22Rv1 (cell line): ENCODE data around the gene TMEM87B.

Source experiments
- CTCF ChIP-seq: fragments of 450-650 bp; IDR thresholded peaks from 2 replicates; pipeline ENCODE4 v1.5.1; 2017; ENCODE audit warnings: mild to moderate bottlenecking
- ZFX ChIP-seq: fragments of 450-650 bp; IDR thresholded peaks from 2 replicates; pipeline ENCODE4 v1.6.1; 2017; ENCODE audit warnings: antibody characterized with exemption, borderline replicate concordance

DNA sequence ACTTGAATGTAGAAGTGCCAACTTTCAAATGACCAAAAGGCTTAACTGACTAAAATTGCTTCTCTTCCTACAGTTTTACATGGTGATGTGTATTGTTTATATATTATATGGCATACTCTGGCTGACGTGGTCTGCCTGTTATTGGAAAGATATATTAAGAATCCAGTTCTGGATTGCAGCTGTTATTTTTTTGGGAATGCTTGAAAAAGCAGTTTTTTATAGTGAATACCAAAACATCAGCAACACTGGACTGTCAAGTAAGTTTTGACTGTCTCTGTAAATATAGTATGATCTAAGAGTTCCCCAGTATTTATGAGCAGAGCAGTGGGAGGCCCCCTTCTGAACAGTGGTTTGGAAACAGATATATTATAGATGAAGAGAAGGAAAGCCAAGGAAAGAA, 26.2 kb downstream of the TMEM87B start:
- TF ChIP-seq CTCF, result no peak
- no peak for TF ChIP-seq ZFX
